Putamen (tissue), 1 donor: ENCODE data around the gene TMEM232.
"Not testable (repeated sequence)": the region's sequence is repeated elsewhere in the genome, so short reads cannot be mapped to it uniquely, and the experiment has no call there.

Experiments used
- DNase-seq: peaks from one replicate; pipeline ENCODE4 v3.0.0-alpha.2; 2016; ENCODE audit warnings: low spot score

The TMEM232 gene

DNA sequence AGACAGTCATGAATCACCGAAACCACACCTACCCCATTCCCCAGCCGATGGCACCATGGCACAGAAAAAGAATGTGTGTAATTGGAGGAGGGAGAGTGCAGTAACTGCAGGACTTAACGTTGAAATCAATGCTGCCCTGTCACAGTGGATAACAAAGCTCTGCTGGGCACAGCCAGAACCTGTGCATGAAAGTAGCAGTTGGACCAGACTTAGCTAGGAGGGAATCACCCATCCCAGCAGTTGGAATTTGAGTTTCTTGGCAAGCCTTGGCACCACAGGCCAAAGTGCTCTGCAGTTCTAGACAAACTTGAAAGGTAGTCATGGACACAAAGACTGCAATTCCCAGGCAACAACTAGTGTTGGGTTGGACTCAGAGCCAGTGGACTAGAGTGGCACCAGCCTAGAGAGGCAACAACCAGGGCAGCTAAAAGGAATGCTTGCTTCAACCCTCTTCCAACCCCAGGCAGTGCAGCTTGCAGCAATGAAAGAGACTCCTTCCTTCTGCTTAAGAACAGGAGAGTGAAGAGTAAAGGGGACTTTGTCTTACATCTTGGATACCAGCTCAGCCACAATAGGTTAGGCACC, 19.1 kb downstream of the TMEM232 start:
- DNase-seq = no peak

DNA sequence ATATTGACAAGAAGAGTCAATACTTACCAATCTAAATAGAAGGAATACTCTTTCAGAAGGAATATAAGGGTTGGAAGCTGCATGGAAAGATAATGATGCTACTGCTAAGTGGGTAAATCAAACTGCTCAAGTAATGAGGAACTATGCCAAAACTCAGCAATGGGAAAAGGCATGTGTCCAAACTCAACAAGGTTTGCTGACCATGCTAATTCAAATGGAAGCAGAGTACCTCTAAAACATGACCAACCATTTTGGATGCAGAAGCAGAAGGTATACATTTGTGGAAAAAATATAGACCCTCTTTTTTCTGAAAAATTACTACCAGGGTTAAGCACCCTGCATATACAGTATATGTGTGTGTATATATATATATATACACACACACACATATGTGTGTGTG, 21.1 kb downstream of the TMEM232 start:
- no peak for DNase-seq

DNA sequence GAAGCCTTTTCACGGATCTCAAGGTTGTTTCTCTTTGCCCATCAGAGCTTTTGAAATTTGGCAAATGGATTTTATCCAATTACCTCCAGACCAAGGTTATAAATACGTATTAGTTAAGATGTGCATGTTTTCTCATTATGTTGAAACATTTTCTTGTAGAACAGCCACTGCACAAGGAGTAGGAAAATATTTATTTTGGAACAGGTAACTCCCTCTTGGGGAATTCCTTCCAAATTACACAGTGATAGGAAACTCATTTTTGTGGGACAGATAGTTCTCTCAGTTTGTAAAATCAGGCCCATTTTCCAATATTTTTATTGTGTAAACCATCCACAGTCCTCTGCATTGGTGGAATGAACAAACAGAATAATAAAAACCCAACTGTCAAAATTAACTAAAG, 23.0 kb downstream of the TMEM232 start:
- no peak for DNase-seq

DNA sequence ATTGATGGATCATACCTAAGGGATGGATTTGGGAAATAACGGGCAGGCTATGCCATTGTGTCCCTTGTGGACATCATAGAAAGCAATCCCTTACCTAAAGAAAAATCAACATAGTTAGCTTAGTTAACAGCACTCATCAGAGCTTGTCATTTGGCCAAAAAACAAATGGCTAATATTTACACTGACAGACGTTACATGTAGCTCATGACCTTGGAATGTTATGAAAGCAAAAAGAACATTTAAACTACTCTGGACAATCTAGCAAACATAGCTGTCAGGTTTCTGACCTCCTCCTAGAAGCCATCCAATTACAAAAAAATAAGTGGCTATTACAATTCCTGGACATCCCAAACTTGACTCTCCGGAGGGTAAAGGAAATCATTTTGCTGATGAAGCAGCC, 23.8 kb downstream of the TMEM232 start:
- DNase-seq = no peak

DNA sequence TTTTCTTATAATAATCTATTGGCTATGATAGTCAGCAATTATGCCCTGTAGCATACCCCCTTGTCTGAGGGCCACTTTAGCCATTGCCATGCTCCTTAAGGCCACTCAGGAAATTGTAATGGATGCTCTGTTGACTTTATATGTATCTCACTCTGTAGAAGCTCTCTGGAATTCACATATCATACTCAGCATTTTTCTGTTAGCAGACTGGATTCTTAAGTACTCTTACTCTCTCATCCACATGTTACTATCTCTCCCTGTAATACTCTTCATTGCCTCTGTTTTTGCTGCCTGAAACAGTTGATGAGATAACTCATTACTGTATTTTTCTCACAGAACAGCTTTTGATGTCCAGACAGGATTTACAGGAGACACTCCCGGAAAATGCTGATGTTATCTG, 24.2 kb downstream of the TMEM232 start:
- no peak for DNase-seq

DNA sequence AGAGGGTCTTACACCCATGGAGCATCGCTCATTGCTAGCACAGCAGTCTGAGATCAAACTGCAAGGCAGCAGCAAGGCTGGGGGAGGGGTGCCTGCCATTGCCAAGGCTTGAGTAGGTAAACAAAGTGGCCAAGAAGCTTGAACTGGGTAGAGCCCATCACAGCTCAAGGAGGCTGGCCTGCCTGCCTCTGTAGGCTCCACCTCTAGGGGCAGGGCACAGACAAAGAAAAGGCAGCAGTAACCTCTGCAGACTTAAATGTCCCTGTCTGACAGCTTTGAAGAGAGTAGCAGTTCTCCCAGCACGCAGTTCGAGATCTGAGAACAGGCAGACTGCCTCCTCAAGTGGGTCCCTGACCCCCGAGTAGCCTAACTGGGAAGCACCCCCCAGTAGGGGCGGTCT, 33.8 kb downstream of the TMEM232 start:
- DNase-seq = not testable (repeated sequence)

DNA sequence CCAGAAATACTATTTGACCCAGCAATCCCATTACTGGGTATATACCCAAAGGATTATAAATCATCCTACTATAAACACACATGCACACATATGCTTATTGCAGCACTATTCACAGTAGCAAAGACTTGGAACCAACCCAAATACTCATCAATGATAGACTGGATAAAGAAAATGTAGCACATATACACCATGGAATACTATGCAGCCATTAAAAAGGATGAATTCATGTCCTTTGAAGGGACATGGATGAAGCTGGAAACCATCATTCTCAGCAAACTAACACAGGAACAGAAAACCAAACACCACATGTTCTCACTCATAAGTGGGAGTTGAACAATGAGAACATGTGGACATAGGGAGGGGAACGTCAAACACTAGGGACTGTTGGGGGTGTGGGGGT, 35.9 kb downstream of the TMEM232 start:
- not testable (repeated sequence) for DNase-seq

DNA sequence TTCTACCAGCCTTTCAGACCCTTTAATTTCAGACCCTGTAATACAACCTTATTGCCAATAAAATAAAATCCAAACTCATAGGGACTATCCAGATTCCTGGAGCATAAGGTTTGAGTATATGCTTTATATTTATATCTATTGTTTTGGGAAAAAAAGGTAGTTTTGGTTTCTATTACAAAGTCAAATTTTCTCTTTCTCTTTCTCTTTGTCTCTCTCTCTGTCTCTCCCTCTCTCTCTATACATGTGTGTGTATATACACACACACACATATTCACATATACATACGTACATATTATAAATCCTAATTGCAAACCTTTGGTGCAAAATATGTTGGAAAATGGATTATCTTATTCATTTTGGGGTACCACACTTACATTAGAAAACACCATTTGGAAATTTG, 39.0 kb downstream of the TMEM232 start:
- DNase-seq = no peak

DNA sequence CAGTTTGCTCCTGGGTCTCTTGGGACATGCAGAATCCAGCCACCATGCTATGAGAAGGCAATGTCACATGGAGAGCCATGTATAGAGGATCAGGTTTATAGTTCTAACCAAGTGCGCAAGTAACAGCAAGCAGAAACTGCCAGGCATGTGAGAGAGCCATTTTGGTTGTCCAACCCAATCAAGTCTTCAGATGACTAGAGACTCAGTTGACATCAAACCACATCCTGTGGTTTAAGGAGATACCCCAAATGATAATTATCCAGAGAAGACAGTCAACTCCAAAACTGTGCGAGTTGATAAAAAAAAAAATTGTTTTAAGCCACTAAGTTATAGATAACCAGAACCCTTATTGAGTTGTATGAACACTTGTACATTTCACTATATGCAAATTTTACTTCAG, 40.2 kb downstream of the TMEM232 start:
- DNase-seq = no peak

DNA sequence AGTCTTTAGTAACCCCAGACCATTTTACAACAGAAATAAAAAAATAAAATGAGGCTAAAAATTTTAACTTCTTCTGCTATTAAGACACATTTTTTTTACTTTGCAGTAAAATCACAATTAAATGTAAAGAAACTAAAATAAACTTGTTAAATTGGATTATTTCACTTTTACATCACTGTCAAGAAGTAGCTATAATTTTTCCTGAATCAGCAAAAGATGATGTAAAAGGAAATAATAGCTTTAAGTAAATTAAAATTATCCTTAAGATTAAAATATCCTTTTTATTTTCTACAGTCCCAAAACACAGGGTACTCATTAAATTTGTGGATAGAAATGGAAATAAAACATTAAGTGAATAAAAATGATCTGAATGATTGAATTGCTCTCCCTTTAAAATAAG, 44.5 kb downstream of the TMEM232 start:
- no peak for DNase-seq

DNA sequence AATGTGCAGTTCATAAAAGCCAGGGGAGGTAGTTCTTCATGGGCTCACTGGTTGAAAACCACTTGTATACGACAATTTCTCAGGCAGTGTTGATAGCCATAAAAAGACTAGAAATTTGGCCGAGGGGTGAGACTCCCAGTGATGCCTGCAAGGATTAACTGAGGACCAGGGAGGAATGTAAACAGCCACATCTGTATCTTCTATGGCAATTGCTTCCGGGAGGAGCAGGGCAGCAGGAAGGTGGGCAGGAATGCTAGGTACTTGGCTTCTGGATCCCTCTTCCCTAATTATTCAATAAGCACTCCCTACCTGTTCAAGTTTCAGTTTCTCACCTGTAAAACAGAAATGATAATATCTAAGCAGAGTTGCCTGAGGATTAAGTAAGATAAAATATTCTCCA, 45.4 kb downstream of the TMEM232 start:
- DNase-seq = no peak

DNA sequence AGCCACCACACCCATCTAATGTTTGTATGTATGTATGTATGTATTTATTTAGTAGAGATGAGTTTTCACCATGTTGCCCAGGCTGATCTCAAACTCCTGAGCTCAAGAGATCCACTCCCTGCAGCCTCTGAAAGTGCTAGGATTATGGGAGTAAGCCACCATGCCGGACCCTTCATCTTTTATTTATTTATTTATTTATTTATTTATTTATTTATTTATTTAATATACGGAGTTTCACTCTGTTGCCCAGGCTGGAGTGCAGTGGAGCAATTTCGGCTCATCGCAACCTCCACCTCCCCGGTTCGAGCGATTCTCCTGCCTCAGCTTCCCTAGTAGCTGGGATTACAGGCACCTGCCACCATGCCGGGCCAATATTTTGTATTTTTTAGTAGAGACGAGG, 49.9 kb downstream of the TMEM232 start:
- not testable (repeated sequence) for DNase-seq

DNA sequence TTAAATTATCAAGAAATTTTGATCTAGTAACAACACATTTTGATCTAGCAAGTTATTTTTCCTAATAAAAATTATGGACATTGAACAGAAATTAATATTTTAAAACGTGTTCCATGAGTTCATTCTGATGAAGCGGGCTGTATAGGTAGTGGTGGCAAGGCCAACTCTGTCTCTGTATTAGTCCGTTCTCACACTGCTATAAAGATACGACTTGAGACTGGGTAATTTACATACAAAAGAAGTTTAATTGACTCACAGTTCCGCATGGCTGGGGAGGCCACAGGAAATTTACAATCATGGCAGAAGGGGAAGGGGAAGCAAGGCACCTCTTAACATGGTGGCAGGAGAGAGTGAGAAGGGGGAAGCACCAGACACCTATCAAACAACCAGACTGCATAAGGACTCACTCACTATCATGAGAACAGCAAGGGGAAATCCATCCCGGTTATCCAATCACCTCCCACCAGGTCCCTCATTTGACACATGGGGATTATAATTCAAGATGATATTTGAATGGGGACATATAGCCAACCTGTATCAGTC, 61.2 kb downstream of the TMEM232 start:
- DNase-seq = no peak

DNA sequence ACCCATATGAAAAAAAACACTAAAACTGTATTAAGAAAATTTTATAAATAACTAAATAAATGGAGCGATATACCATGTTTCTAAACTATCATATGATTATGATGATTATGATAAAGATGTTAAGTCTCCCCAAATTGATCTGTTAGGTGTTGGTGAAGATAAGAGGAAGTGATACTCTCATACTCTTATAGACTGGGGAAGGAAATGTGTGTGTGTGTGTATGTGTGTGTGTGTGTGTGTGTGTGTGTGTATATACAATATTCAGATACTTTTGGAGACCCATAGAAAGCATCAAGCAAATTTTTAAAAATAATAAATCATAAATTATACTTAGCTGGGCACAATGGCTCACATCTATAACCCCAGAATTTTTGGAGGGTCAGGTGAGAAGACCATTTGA, 62.9 kb downstream of the TMEM232 start:
- DNase-seq = no peak

DNA sequence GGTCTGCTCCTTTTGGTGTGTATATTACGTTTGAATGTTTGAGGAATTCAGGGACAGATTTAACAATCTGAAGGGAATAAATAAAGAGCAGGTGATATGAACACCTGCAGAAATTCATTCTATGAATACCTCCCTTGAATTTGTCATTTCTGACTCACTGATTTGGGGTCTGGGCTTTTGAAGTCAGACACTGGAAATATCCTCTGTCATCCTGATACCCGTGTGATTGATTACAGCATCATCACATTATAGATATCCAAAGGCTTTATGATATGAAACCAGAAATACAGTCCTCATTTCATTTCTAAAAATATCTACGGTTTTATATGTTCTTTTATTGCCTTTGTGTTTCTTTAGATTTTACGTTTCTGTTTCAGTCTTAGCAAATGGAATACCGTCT, 68.5 kb downstream of the TMEM232 start:
- no peak for DNase-seq

DNA sequence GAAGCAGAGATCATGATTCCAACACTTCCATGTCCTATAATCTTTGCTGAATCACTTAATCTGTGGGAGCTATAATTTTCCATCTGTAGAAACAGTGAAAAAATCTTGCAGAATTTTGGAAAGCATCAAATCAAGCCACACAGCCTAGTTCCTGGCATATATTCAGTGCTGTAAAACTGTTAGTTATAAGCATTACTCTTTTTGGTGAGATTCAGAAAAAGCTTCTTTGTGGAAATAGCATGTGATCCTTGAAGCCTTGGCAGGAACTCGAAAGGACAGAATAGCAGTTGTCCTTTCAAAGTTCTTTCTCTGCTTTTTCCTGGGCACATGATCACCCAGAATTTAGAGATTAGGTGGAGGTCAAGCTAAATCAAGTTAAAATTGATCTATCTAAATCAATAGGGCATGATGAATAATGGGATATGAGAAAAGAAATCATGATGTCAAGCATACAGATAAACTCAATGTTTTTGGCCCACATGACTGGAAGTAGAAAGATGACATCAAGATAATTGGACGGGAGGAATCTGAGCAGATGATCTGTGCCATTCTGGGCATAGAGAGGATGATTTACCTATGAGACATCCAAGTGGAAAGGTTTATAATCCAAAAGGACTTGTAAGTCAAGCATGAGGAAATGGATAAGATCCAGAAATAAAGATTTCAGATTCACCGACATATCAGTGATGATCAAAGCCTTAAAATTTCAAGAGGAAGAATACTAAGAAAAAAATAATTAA, 73.1 kb downstream of the TMEM232 start:
- peak; percentile 39 for DNase-seq

DNA sequence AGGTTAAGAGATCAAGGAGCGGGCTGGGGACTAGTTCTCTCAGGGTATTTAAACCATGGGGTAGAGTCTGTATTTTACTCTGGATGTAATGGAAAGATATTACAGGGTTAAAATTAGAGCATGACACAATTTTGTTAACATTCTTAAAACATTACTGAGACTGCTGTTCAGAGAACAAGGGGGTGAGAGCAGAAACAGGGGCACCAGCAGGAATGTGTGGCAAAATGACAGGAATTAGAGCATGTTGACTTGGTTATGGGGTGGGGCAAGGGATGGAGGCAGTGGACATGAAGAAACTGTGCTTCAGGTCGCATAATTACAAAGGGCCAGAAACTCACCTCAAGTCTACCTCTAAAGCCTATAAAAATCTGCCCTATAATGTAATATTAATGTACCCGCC, 75.0 kb downstream of the TMEM232 start:
- DNase-seq = no peak

DNA sequence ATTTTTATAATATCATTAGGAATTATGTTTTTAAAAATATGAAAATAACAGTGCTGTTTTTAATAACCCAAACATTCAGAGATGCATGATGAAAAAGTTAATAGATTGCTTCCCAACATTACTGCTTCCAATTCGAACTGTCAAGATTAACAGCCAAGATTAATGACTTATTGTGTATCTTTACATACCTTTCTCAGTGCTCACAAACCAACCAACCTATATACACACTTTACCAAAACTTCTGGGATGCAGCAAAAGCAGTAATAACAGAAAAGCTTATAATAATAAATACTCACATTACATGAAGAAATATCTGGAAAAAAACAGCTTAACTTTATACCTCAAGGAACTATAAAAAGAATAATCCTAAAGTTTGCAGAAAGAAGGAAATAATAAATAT, 82.1 kb downstream of the TMEM232 start:
- DNase-seq = no peak

DNA sequence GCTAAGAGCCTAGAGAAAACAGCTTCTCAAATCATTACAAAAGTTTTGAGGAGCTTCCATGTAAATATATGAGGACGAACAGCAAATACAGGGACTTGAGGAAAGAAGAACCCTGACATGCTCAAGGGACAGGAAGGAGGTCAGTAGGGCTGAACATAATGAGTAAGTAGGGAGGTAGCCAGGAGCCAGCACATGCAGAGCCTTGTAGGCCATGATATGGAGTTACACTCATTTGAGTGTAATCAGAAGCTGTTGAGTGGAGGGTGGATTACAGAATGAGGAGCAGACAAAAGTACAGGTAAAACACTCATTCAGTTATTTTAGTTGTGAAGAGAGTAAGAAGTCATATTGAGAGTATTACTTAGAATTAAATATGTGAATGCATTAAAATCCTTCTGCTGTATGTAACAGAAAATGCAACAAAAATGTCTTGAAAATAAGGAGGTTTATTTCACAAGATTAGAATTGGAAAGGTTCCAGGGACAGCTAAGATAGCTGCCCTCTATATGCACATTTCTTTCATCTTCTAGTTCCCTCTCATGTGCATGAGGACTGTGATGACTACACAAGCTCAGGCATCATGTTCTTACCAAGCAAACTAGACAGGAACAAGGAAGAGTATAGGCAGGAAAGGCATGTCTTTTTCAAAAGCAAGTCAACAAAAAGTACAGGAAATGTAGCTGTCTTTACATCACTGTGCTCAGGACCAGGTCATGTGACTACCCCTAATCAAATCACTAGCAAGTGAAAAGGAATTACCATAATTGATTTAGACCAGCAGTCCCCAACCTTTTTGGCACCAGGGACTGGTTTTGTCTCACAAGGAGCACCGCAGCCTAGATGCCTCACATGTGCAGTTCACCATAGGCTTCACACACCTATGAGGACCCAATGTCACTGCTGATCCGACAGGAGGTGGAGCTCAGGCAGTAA, 87.2 kb downstream of the TMEM232 start:
- DNase-seq = no peak

DNA sequence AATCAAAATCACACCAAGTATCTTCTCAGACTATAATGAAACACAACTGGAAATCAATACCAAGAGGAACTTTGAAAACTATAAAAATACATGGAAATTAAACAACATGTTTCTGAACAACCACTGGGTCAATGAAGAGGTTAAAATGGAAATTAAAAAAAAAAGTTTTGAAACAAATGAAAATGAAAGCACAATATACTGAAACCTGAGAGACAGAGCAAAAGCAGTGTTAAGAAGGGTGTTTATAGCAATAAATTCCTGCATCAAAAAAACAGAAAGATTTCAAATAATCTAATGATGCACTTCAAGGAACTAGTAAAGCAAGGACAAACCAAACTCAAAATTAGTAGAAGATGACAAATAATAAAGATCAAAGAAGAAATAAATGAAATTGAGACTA, 92.0 kb downstream of the TMEM232 start:
- no peak for DNase-seq

DNA sequence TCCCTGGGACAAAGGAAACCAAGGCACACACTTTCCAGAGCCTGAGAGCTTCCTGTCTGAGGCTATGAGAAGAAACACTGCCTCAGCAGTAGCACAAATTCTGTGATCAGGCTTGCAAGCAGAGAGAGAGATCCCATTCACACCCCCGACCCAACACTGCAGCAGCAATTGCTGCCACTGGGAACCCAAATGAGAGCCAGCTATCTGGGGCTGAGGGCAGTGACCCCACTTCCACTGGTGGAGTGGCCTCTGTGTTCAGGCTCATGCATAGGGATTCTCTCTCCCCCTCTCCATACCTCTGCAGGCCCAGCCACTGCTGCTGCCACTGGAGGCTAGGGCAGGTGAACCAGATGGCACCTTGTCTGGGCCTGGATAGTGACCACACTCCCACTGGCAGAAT, 95.2 kb downstream of the TMEM232 start:
- DNase-seq = no peak

DNA sequence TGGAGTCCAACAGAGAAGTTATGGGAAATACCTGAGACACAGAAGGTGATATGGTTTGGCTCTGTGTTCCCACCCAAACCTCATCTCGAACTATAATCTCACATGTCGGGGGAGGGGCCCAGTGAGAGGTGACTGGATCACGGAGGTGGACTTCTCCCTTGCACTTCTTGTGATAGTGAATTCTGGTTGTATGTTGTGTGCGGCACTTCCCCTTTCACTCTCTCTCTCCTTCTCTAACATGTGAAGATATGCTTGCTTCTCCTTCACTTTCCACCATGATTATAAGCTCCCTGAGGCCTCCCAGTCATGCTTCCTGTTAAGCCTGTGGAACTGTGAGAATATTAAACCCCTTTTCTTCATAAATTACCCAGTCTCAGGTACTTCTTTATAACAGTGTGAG, 96.1 kb downstream of the TMEM232 start:
- no peak for DNase-seq
